OCI-LY7 (cell line): Measurements from ENCODE around the gene EIF5A. TPM values are rescaled to one million over a fixed set of nuclear protein-coding genes. Genes with fewer than 3 reads are reported as not detected.

Source experiments
- BruUV-seq: library from RNA; stranded (reverse); fragments of 400-500 nt; replicated peaks from 2 replicates; lab custom pipeline; 2021; lab: Mats Ljungman, UMichigan
- CTCF ChIA-PET: fragments of 300-600 bp; sonication (Branson Sonifier 250); formaldehyde crosslinking; loops from one replicate; lab custom pipeline; 2022; ENCODE audit warnings: antibody characterized with exemption; ENCODE audit not compliant: unreplicated experiment; lab: Charles Lee
- POLR2A ChIA-PET: fragments of 300-600 bp; sonication (Branson Sonifier 250); formaldehyde crosslinking; loops from one replicate; lab custom pipeline; 2022; ENCODE audit warnings: antibody characterized with exemption; lab: Charles Lee
- DNase-seq: peaks from one replicate; pipeline ENCODE4 v3.0.0-alpha.2; 2015; ENCODE audit warnings: low spot score
- H2AFZ ChIP-seq: fragments of 200-600 bp; sonication (generic), shearing (Covaris generic); 2 replicates; pipeline ENCODE4 v1.6.1; 2014; ENCODE audit warnings: mild to moderate bottlenecking, antibody characterized with exemption, low read length, moderate library complexity
- H3K27ac ChIP-seq: fragments of 200-600 bp; sonication (generic); 2 replicates; pipeline ENCODE4 v1.5.1; 2014; ENCODE audit warnings: mixed run types, low read depth, mild to moderate bottlenecking, moderate library complexity, low read length, inconsistent platforms; ENCODE audit not compliant: poor library complexity, severe bottlenecking
- H3K36me3 ChIP-seq: fragments of 200-600 bp; sonication (generic); 2 replicates; pipeline ENCODE4 v1.6.1; 2014; ENCODE audit warnings: mild to moderate bottlenecking, antibody characterized with exemption, low read length, moderate library complexity, mixed read lengths; ENCODE audit not compliant: insufficient read depth
- H3K4me1 ChIP-seq: fragments of 200-600 bp; sonication (generic); 2 replicates; pipeline ENCODE4 v1.5.1; 2014; ENCODE audit warnings: mild to moderate bottlenecking, low read length; ENCODE audit not compliant: insufficient read depth, poor library complexity, severe bottlenecking
- H3K4me2 ChIP-seq: fragments of 200-600 bp; sonication (generic); 2 replicates; pipeline ENCODE4 v1.6.1; 2014; ENCODE audit warnings: mild to moderate bottlenecking, low read length
- H3K4me3 ChIP-seq: fragments of 200-600 bp; sonication (generic); 2 replicates; pipeline ENCODE4 v1.5.1; 2014; ENCODE audit warnings: mild to moderate bottlenecking, low read depth, low read length; ENCODE audit not compliant: poor library complexity, severe bottlenecking
- H3K79me2 ChIP-seq: fragments of 200-600 bp; sonication (generic); 2 replicates; pipeline ENCODE4 v1.6.1; 2016; ENCODE audit warnings: low read depth, mild to moderate bottlenecking, low read length, moderate library complexity, mixed read lengths; ENCODE audit not compliant: insufficient read depth
- H3K9me2 ChIP-seq: fragments of 200-600 bp; sonication (generic); 2 replicates; pipeline ENCODE4 v1.6.1; 2016; ENCODE audit warnings: mild to moderate bottlenecking, low read length, mixed read lengths; ENCODE audit not compliant: insufficient read depth
- H3K9me3 ChIP-seq: fragments of 200-600 bp; sonication (generic); 2 replicates; pipeline ENCODE4 v1.6.1; 2014; ENCODE audit warnings: mild to moderate bottlenecking, mixed run types, low read length, mixed read lengths
- H4K20me1 ChIP-seq: fragments of 200-600 bp; sonication (generic); 2 replicates; pipeline ENCODE4 v1.6.1; 2014; ENCODE audit warnings: mild to moderate bottlenecking, antibody characterized with exemption, low read length, moderate library complexity, mixed read lengths; ENCODE audit not compliant: insufficient read depth
- EZH2phosphoT487 ChIP-seq: fragments of 200-600 bp; sonication (generic); IDR thresholded peaks from 2 replicates; pipeline ENCODE4 v1.6.1; 2018; ENCODE audit warnings: low read depth, borderline replicate concordance, mild to moderate bottlenecking, mixed run types, antibody characterized with exemption, low read length, moderate library complexity, mixed read lengths
- intact Hi-C: fragments of 100-400 bp; cut with micrococcal nuclease; formaldehyde crosslinking; loops from one replicate; pipeline ENCODE4 v1.10.0; 2022; ENCODE audit not compliant: unreplicated experiment
- small RNA-seq: library from RNA; depleted of rRNA; stranded (forward); fragments of <200 nt; gene quantifications from one replicate; pipeline ENCODE3, GENCODE V24; 2014
- total RNA-seq, 2 experiments: library from RNA; depleted of rRNA in 1 of 2; stranded (reverse); fragments of >200 nt in 1 of 2; shearing (Covaris generic) in 1 of 2; gene quantifications; 2 replicates each; pipeline ENCODE4 v1.2.3, GENCODE V29; 2014 to 2022
- TF ChIP-seq, protein P1 (sequence below): fragments of 200-600 bp; sonication (generic); conservative IDR thresholded peaks from 2 replicates; pipeline ENCODE4 v1.5.1; 2014; ENCODE audit warnings: mild to moderate bottlenecking, antibody characterized with exemption, low read length, moderate library complexity, mixed read lengths

The EIF5A gene
- total RNA-seq, 2 experiments from 2014 or later: 491 to 803 TPM

DNA sequence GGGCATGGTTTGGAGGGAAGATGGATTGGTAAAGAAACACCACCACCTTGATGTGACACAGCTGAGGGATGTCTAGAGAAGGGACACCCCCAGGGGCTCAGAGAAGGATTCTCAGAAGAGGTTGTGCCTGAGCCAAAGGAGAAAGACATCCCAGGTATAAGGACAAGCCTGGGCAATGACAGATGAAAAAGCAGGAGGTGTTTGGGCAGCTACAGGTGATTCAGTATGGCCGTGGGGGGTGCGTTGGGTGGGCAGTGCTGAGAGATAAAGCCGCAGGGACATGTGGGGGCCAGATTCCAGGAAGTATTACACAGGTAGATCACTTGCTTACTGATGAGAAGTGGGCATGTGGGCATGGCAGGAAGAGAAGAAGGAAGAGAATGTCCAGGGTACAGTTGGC, 54.5 kb downstream of the EIF5A start:
- DNase-seq: no peak
- TF ChIP-seq, protein P1, sequence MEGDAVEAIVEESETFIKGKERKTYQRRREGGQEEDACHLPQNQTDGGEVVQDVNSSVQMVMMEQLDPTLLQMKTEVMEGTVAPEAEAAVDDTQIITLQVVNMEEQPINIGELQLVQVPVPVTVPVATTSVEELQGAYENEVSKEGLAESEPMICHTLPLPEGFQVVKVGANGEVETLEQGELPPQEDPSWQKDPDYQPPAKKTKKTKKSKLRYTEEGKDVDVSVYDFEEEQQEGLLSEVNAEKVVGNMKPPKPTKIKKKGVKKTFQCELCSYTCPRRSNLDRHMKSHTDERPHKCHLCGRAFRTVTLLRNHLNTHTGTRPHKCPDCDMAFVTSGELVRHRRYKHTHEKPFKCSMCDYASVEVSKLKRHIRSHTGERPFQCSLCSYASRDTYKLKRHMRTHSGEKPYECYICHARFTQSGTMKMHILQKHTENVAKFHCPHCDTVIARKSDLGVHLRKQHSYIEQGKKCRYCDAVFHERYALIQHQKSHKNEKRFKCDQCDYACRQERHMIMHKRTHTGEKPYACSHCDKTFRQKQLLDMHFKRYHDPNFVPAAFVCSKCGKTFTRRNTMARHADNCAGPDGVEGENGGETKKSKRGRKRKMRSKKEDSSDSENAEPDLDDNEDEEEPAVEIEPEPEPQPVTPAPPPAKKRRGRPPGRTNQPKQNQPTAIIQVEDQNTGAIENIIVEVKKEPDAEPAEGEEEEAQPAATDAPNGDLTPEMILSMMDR: no peak
- no peak for TF ChIP-seq EZH2phosphoT487
- no peak overlapping the region for H3K4me2 ChIP-seq
- CTCF ChIA-PET: interaction anchor here (0.6 kb wide), 1 partner anchor 25 kb away, joined by 3 read pairs; the partner anchor contains the start of gene ACAP1
- no peaks in the 10 kb centered on the region for H4K20me1 ChIP-seq
- no peaks in the 10 kb centered on the region for H3K4me1 ChIP-seq
- no peak overlapping the region for H2AFZ ChIP-seq
- no peak overlapping the region for H3K4me3 ChIP-seq
- no peaks in the 10 kb centered on the region for H3K36me3 ChIP-seq
- no TSS peak for BruUV-seq
- no peaks in the 10 kb centered on the region for H3K9me2 ChIP-seq
- intact Hi-C loops: loop anchor here (2.0 kb wide), 1 partner anchor 23 kb away; no protein-coding TSS in a partner anchor
- no peak overlapping the region for H3K27ac ChIP-seq
- no peaks in the 10 kb centered on the region for H3K79me2 ChIP-seq
- H3K9me3 ChIP-seq: no peaks in the 10 kb centered on the region
- POLR2A ChIA-PET: no interaction called here

Small RNAs within 50 kb of the gene (small RNA-seq; reads per million reads assigned to genes)
- gene AC026954.2 (not detected), gene RF00019 (not detected)

Other genes with a start within 250 kb of the EIF5A start
Only the 30 nearest of the 32 such genes appear.
- gene ASGR2, start 192.8 kb upstream of the EIF5A start, total RNA-seq (2014; rRNA removed; shearing (Covaris generic)): not detected in 2 replicates
- gene ASGR2, start 192.8 kb upstream of the EIF5A start, total RNA-seq (2022): not detected in 2 replicates
- gene ASGR1, start 128.3 kb upstream of the EIF5A start, total RNA-seq (2014; rRNA removed; shearing (Covaris generic)): 0.23 and 1.1 TPM in 2 replicates
- 0.85 and 1.2 TPM in 2 replicates for gene ASGR1, start 128.3 kb upstream of the EIF5A start, total RNA-seq (2022)
- gene DLG4, start 87.8 kb upstream of the EIF5A start, total RNA-seq (2014; rRNA removed; shearing (Covaris generic)): 9.0 and 15.4 TPM in 2 replicates
- 27.3 and 30.2 TPM in 2 replicates for gene DLG4, start 87.8 kb upstream of the EIF5A start, total RNA-seq (2022)
- gene ACADVL, start 87.7 kb upstream of the EIF5A start, total RNA-seq (2014; rRNA removed; shearing (Covaris generic)): 226 and 297 TPM in 2 replicates
- 204 and 238 TPM in 2 replicates for gene ACADVL, start 87.7 kb upstream of the EIF5A start, total RNA-seq (2022)
- gene DVL2, start 73.1 kb upstream of the EIF5A start, total RNA-seq (2014; rRNA removed; shearing (Covaris generic)): 84.3 and 98.8 TPM in 2 replicates
- 99.9 and 100 TPM in 2 replicates for gene DVL2, start 73.1 kb upstream of the EIF5A start, total RNA-seq (2022)
- 47.7 and 50.8 TPM in 2 replicates for gene PHF23, start 68.2 kb upstream of the EIF5A start, total RNA-seq (2014; rRNA removed; shearing (Covaris generic))
- gene PHF23, start 68.2 kb upstream of the EIF5A start, total RNA-seq (2022): 36.5 and 43.3 TPM in 2 replicates
- gene GABARAP, start 65.2 kb upstream of the EIF5A start, total RNA-seq (2014; rRNA removed; shearing (Covaris generic)): 106 and 128 TPM in 2 replicates
- 199 and 207 TPM in 2 replicates for gene GABARAP, start 65.2 kb upstream of the EIF5A start, total RNA-seq (2022)
- gene CTDNEP1, start 55.9 kb upstream of the EIF5A start, total RNA-seq (2014; rRNA removed; shearing (Covaris generic)): 52.1 and 53.2 TPM in 2 replicates
- 161 and 173 TPM in 2 replicates for gene CTDNEP1, start 55.9 kb upstream of the EIF5A start, total RNA-seq (2022)
- 71.7 and 84.6 TPM in 2 replicates for gene ELP5, start 55.4 kb upstream of the EIF5A start, total RNA-seq (2014; rRNA removed; shearing (Covaris generic))
- 96.8 and 97.3 TPM in 2 replicates for gene ELP5, start 55.4 kb upstream of the EIF5A start, total RNA-seq (2022)
- gene CLDN7, start 45.1 kb upstream of the EIF5A start, total RNA-seq (2014; rRNA removed; shearing (Covaris generic)): 0.28 TPM in 1 of 2 replicates, not detected in the other
- gene CLDN7, start 45.1 kb upstream of the EIF5A start, total RNA-seq (2022): 0.32 and 0.65 TPM in 2 replicates
- 0.49 and 0.63 TPM in 2 replicates for gene SLC2A4, start 25.9 kb upstream of the EIF5A start, total RNA-seq (2014; rRNA removed; shearing (Covaris generic))
- gene SLC2A4, start 25.9 kb upstream of the EIF5A start, total RNA-seq (2022): 0.30 and 0.61 TPM in 2 replicates
- gene YBX2, start 13.0 kb upstream of the EIF5A start, total RNA-seq (2014; rRNA removed; shearing (Covaris generic)): 9.8 and 12.8 TPM in 2 replicates
- gene YBX2, start 13.0 kb upstream of the EIF5A start, total RNA-seq (2022): 6.7 and 11.8 TPM in 2 replicates
- gene GPS2, start 7.7 kb downstream of the EIF5A start, total RNA-seq (2014; rRNA removed; shearing (Covaris generic)): 70.4 and 70.5 TPM in 2 replicates
- gene GPS2, start 7.7 kb downstream of the EIF5A start, total RNA-seq (2022): 75.0 and 80.8 TPM in 2 replicates
- gene NEURL4, start 21.7 kb downstream of the EIF5A start, total RNA-seq (2014; rRNA removed; shearing (Covaris generic)): 30.2 and 34.7 TPM in 2 replicates
- 50.2 and 66.8 TPM in 2 replicates for gene NEURL4, start 21.7 kb downstream of the EIF5A start, total RNA-seq (2022)
- 113 and 117 TPM in 2 replicates for gene ACAP1, start 28.9 kb downstream of the EIF5A start, total RNA-seq (2014; rRNA removed; shearing (Covaris generic))
- 256 and 259 TPM in 2 replicates for gene ACAP1, start 28.9 kb downstream of the EIF5A start, total RNA-seq (2022)
- gene KCTD11, start 44.5 kb downstream of the EIF5A start, total RNA-seq (2014; rRNA removed; shearing (Covaris generic)): 4.1 and 6.0 TPM in 2 replicates
- gene KCTD11, start 44.5 kb downstream of the EIF5A start, total RNA-seq (2022): 7.6 and 8.6 TPM in 2 replicates
- gene TMEM95, start 47.5 kb downstream of the EIF5A start, total RNA-seq (2014; rRNA removed; shearing (Covaris generic)): not detected in 2 replicates
- gene TMEM95, start 47.5 kb downstream of the EIF5A start, total RNA-seq (2022): 0.31 TPM in 1 of 2 replicates, not detected in the other
- 2.9 and 5.0 TPM in 2 replicates for gene TNK1, start 73.5 kb downstream of the EIF5A start, total RNA-seq (2014; rRNA removed; shearing (Covaris generic))
- 4.8 and 6.4 TPM in 2 replicates for gene TNK1, start 73.5 kb downstream of the EIF5A start, total RNA-seq (2022)
- 8.9 and 15.3 TPM in 2 replicates for gene PLSCR3, start 86.9 kb downstream of the EIF5A start, total RNA-seq (2014; rRNA removed; shearing (Covaris generic))
- 23.1 and 27.6 TPM in 2 replicates for gene PLSCR3, start 86.9 kb downstream of the EIF5A start, total RNA-seq (2022)
- 108 and 165 TPM in 2 replicates for gene TMEM256, start 96.5 kb downstream of the EIF5A start, total RNA-seq (2014; rRNA removed; shearing (Covaris generic))
- gene TMEM256, start 96.5 kb downstream of the EIF5A start, total RNA-seq (2022): 96.6 and 107 TPM in 2 replicates
- gene NLGN2, start 100.2 kb downstream of the EIF5A start, total RNA-seq (2014; rRNA removed; shearing (Covaris generic)): 0.06 TPM in 1 of 2 replicates, not detected in the other
- gene NLGN2, start 100.2 kb downstream of the EIF5A start, total RNA-seq (2022): 1.2 TPM in 1 of 2 replicates, not detected in the other
- not detected in 2 replicates for gene SPEM1, start 112.7 kb downstream of the EIF5A start, total RNA-seq (2014; rRNA removed; shearing (Covaris generic))
- not detected in 2 replicates for gene SPEM1, start 112.7 kb downstream of the EIF5A start, total RNA-seq (2022)
- gene SPEM2, start 118.0 kb downstream of the EIF5A start, total RNA-seq (2014; rRNA removed; shearing (Covaris generic)): not detected in 2 replicates
- not detected in 2 replicates for gene SPEM2, start 118.0 kb downstream of the EIF5A start, total RNA-seq (2022)
- not detected in 2 replicates for gene SPEM3, start 121.2 kb downstream of the EIF5A start, total RNA-seq (2014; rRNA removed; shearing (Covaris generic))
- gene SPEM3, start 121.2 kb downstream of the EIF5A start, total RNA-seq (2022): not detected in 2 replicates
- 13.4 and 15.6 TPM in 2 replicates for gene TMEM102, start 127.8 kb downstream of the EIF5A start, total RNA-seq (2014; rRNA removed; shearing (Covaris generic))
- gene TMEM102, start 127.8 kb downstream of the EIF5A start, total RNA-seq (2022): 16.6 and 18.9 TPM in 2 replicates
- 1.3 and 2.8 TPM in 2 replicates for gene FGF11, start 131.9 kb downstream of the EIF5A start, total RNA-seq (2014; rRNA removed; shearing (Covaris generic))
- gene FGF11, start 131.9 kb downstream of the EIF5A start, total RNA-seq (2022): 9.9 and 11.0 TPM in 2 replicates
- gene CHRNB1, start 137.4 kb downstream of the EIF5A start, total RNA-seq (2014; rRNA removed; shearing (Covaris generic)): 12.7 and 13.2 TPM in 2 replicates
- 13.4 and 15.6 TPM in 2 replicates for gene CHRNB1, start 137.4 kb downstream of the EIF5A start, total RNA-seq (2022)
- gene ZBTB4, start 172.0 kb downstream of the EIF5A start, total RNA-seq (2014; rRNA removed; shearing (Covaris generic)): 3.4 and 3.5 TPM in 2 replicates
- gene ZBTB4, start 172.0 kb downstream of the EIF5A start, total RNA-seq (2022): 3.9 and 4.6 TPM in 2 replicates
- not detected in 2 replicates for gene SLC35G6, start 173.8 kb downstream of the EIF5A start, total RNA-seq (2014; rRNA removed; shearing (Covaris generic))
- gene SLC35G6, start 173.8 kb downstream of the EIF5A start, total RNA-seq (2022): not detected in 2 replicates
- 76.6 and 84.2 TPM in 2 replicates for gene POLR2A, start 176.7 kb downstream of the EIF5A start, total RNA-seq (2014; rRNA removed; shearing (Covaris generic))
- gene POLR2A, start 176.7 kb downstream of the EIF5A start, total RNA-seq (2022): 218 and 264 TPM in 2 replicates